ENCODE data around the gene SH3BGR. TPM values are rescaled to one million over a fixed set of nuclear protein-coding genes. Genes with fewer than 3 reads are reported as not detected.

The SH3BGR gene
- polyA plus RNA-seq, 1 donor (not counting 4 experiments of a cell fraction or from before 2014, with no cell fraction given) = 1.4 TPM

- no peaks in the 10 kb centered on the region for H3K9me3 ChIP-seq (ENCODE audit: control insufficient read depth, low read depth, low read length)
- no peaks in the 10 kb centered on the region for H3K9me1 ChIP-seq (ENCODE audit: control insufficient read depth, extremely low read depth, insufficient read depth, low read length)
- no peak overlapping the region for H3K27ac ChIP-seq (ENCODE audit: control insufficient read depth, insufficient read depth, low read length)
- no peak overlapping the region for H3K9ac ChIP-seq (ENCODE audit: control insufficient read depth, extremely low read depth, insufficient read depth, low read length)
- FAIRE-seq (no peak), DNase-seq (ENCODE audit: low read depth, low spot score) (no peak)
- no peaks in the 10 kb centered on the region for H3K27me3 ChIP-seq (ENCODE audit: control insufficient read depth, extremely low read depth, insufficient read depth, low read length)
- no peaks in the 10 kb centered on the region for H3K4me1 ChIP-seq (ENCODE audit: control insufficient read depth, extremely low read depth, insufficient read depth, low read length)
- no peak overlapping the region for H3K4me3 ChIP-seq (ENCODE audit: control insufficient read depth in 2 of 3, extremely low read depth in 1 of 3, insufficient read depth in 2 of 3, low read depth in 1 of 3, low read length in 3 of 3)
- dilution Hi-C loops (cut with MboI; ENCODE audit: extremely low pct_ligation_motif_present, low sequenced_read_pairs) = no loop called here
- no peaks in the 10 kb centered on the region for H3K36me3 ChIP-seq (ENCODE audit: control insufficient read depth in 2 of 2, extremely low read depth in 1 of 2, insufficient read depth in 2 of 2, low read length in 2 of 2)
- no peak overlapping the region for H3K4me2 ChIP-seq (ENCODE audit: control insufficient read depth, extremely low read depth, insufficient read depth, low read depth, low read length)
- H2AFZ ChIP-seq (ENCODE audit: control insufficient read depth, low read length) = no peak overlapping the region
- no peaks in the 10 kb centered on the region for H4K20me1 ChIP-seq (ENCODE audit: control insufficient read depth, extremely low read depth, insufficient read depth, low read length)
- no peak for TF ChIP-seq CTCF (optimal IDR thresholded peaks at IDR 0.05 in 1 of 3, IDR thresholded peaks at IDR 0.05 in 1 of 3, conservative IDR thresholded peaks at IDR 0.05 in 1 of 3; ENCODE audit: extremely low read depth in 1 of 3, insufficient read depth in 2 of 3, low read length in 3 of 3)
- TF ChIP-seq EZH2 (IDR thresholded peaks at IDR 0.05; ENCODE audit: low read length) = no peak
- H3K79me2 ChIP-seq (ENCODE audit: control insufficient read depth, insufficient read depth, low read length) = no peaks in the 10 kb centered on the region
These were observed 104.3 kb downstream of the SH3BGR start for GRCh38 chr21:39555911-39556590.

- H3K4me3 ChIP-seq (ENCODE audit: control insufficient read depth in 2 of 3, extremely low read depth in 1 of 3, insufficient read depth in 2 of 3, low read depth in 1 of 3, low read length in 3 of 3) = no peak overlapping the region
- H3K4me1 ChIP-seq (ENCODE audit: control insufficient read depth, extremely low read depth, insufficient read depth, low read length) = no peaks in the 10 kb centered on the region
- no peaks in the 10 kb centered on the region for H3K27me3 ChIP-seq (ENCODE audit: control insufficient read depth, extremely low read depth, insufficient read depth, low read length)
- H3K4me2 ChIP-seq (ENCODE audit: control insufficient read depth, extremely low read depth, insufficient read depth, low read depth, low read length) = no peak overlapping the region
- H4K20me1 ChIP-seq (ENCODE audit: control insufficient read depth, extremely low read depth, insufficient read depth, low read length) = no peaks in the 10 kb centered on the region
- FAIRE-seq (no peak), DNase-seq (ENCODE audit: low read depth, low spot score) (no peak)
- no peak overlapping the region for H2AFZ ChIP-seq (ENCODE audit: control insufficient read depth, low read length)
- dilution Hi-C loops (cut with MboI; ENCODE audit: extremely low pct_ligation_motif_present, low sequenced_read_pairs) = no loop called here
- no peaks in the 10 kb centered on the region for H3K79me2 ChIP-seq (ENCODE audit: control insufficient read depth, insufficient read depth, low read length)
- TF ChIP-seq CTCF (optimal IDR thresholded peaks at IDR 0.05 in 1 of 3, IDR thresholded peaks at IDR 0.05 in 1 of 3, conservative IDR thresholded peaks at IDR 0.05 in 1 of 3; ENCODE audit: extremely low read depth in 1 of 3, insufficient read depth in 2 of 3, low read length in 3 of 3) = no peak
- TF ChIP-seq EZH2 (IDR thresholded peaks at IDR 0.05; ENCODE audit: low read length) = no peak
- H3K27ac ChIP-seq (ENCODE audit: control insufficient read depth, insufficient read depth, low read length) = no peak overlapping the region
- no peak overlapping the region for H3K9ac ChIP-seq (ENCODE audit: control insufficient read depth, extremely low read depth, insufficient read depth, low read length)
- no peaks in the 10 kb centered on the region for H3K9me1 ChIP-seq (ENCODE audit: control insufficient read depth, extremely low read depth, insufficient read depth, low read length)
- H3K9me3 ChIP-seq (ENCODE audit: control insufficient read depth, low read depth, low read length) = no peaks in the 10 kb centered on the region
- no peaks in the 10 kb centered on the region for H3K36me3 ChIP-seq (ENCODE audit: control insufficient read depth in 2 of 2, extremely low read depth in 1 of 2, insufficient read depth in 2 of 2, low read length in 2 of 2)
These were observed 107.7 kb downstream of the SH3BGR start for GRCh38 chr21:39559511-39559910.
